Motor neuron (in vitro differentiated cells): Measurements from ENCODE around the gene LBX1. TPM values are rescaled to one million over a fixed set of nuclear protein-coding genes. Genes with fewer than 3 reads are reported as not detected.

Experiments used
- total RNA-seq, 8 experiments: library from RNA; unstranded; fragments of 300-600 nt; gene quantifications; 2 replicates each; pipeline versions ENCODE4 v1.2.3 to v1.2.4, GENCODE V29; 2022

Gene LBX1
- total RNA-seq, 8 experiments from 2014 or later, result 0.29 to 58.6 (median 1.8) TPM

Other genes with a start within 250 kb of the LBX1 start
- gene MRPL43, start 242.0 kb downstream of the LBX1 start, total RNA-seq, result 100 to 1,000 TPM in 1 of 8 experiments, 10 to 100 TPM in 7; 57.8 to 101 (median 71.6) TPM
- 10 to 100 TPM in 4 of 8 experiments, 1 to 10 TPM in 4; 5.7 to 31.3 (median 10.5) TPM for gene TWNK, start 241.9 kb downstream of the LBX1 start, total RNA-seq
- gene LZTS2, start 229.7 kb downstream of the LBX1 start, total RNA-seq, result 10 to 100 TPM; 24.4 to 59.7 (median 48.2) TPM
- gene PDZD7, start 198.3 kb downstream of the LBX1 start, total RNA-seq, result 1 to 10 TPM in 6 of 8 experiments, under 1 TPM in 2; 0.27 to 9.6 (median 3.5) TPM
- gene SFXN3, start 198.2 kb downstream of the LBX1 start, total RNA-seq, result 10 to 100 TPM; 12.9 to 54.6 (median 26.1) TPM
- 10 to 100 TPM in 3 of 8 experiments, 1 to 10 TPM in 5; 1.1 to 47.5 (median 2.6) TPM for gene KAZALD1, start 167.5 kb downstream of the LBX1 start, total RNA-seq
- gene TLX1, start 98.2 kb downstream of the LBX1 start, total RNA-seq, result under 1 TPM in 5 of 8 experiments, not detected in 3; 0.05 to 0.66 (median 0.45) TPM
- gene BTRC, start 124.7 kb upstream of the LBX1 start, total RNA-seq, result 10 to 100 TPM; 18.5 to 27.5 (median 20.1) TPM